ENCODE results near the gene MPZL1. TPM values are rescaled to one million over a fixed set of nuclear protein-coding genes. Genes with fewer than 3 reads are reported as not detected.

MPZL1 gene
- total and polyA plus RNA-seq, 4 experiments from 2014 or later, result 5.4 to 15.8 (median 7.9) TPM

DNA sequence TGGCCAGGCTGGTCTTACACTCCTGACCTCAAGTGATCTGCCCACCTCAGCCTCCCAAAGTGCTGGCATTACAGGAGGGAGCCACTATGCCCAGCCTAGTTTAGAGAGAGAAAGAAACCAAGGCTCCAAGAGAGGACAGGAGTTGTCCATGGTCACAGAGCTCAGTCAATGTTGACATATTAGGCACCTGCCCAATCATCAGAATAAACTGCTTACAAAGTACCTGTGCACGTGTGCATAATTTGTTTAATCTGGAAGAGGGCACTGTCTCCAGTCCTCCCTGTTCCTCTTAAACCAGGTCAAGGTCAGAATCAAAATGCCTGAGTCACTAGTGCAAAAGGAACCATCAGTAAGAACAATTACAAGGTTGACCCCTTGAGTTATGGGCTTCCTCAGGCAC, 20.3 kb upstream of the MPZL1 start:
- H3K9me3 ChIP-seq (ENCODE audit: control insufficient read depth in 1 of 2, low read length in 2 of 2), result no peaks in the 10 kb centered on the region
- intact Hi-C loops (cut with micrococcal nuclease), result no loop called here
- no peak for DNase-seq
- Mint-ChIP-seq H3K27ac (peak overlapping the region in 5 of 7 donors; percentile 17 to 66 (median 42)), H3K4me3 (no peak overlapping the region), H3K4me1 (peaks cover 2 to 19% (median 10%) of the 10 kb centered on the region in 4 donors), H3K36me3 (peaks cover 71 to 85% of the 10 kb centered on the region in 2 donors), H3K27me3 (no peaks in the 10 kb centered on the region), H3K9me3 (peaks cover 0 to 1% (median 0%) of the 10 kb centered on the region in 8 donors)
- no peak overlapping the region for H3K27ac ChIP-seq (ENCODE audit: low read depth, low read length)
- H3K4me1 ChIP-seq (ENCODE audit: insufficient read depth, low read length), result no peaks in the 10 kb centered on the region
- H3K27me3 ChIP-seq (ENCODE audit: insufficient read depth, low read length), result no peaks in the 10 kb centered on the region
- H3K4me3 ChIP-seq (ENCODE audit: low read length in 2 of 2), result no peak overlapping the region
- ChIA-PET POLR2A (ENCODE audit: partially characterized antibody) (interaction anchor here (0.9 kb wide), 1 partner anchor 70 kb away, joined by 3 read pairs; no protein-coding TSS in a partner anchor), CTCF (ENCODE audit: partially characterized antibody) (interaction anchor here (0.9 kb wide), 1 partner anchor 14 kb away, joined by 5 read pairs; no protein-coding TSS in a partner anchor)
- peaks cover 83% of the 10 kb centered on the region for H3K36me3 ChIP-seq (ENCODE audit: insufficient read depth, low read length)

DNA sequence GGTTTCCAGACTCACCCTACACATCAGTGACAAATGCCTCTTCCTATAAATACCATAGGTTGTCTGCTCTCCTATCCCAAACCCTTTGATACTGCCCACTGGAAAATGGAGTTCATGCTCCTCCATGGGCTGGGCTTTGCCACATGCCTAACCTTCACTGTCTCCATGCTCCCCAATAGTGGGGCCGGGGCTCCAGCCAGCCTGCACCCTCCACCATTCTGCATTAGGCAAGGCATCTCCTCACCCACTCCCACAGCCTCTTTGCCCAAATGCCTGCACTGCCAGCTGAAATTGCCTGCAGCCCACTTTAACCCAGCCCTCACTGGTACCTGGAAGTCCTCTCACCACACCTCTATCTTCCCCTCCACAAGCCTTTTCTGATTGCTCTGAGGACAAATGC, 18.2 kb upstream of the MPZL1 start:
- H3K27me3 Mint-ChIP-seq, result no peaks in the 10 kb centered on the region
- peaks cover 53 to 72% of the 10 kb centered on the region in 2 donors for H3K36me3 Mint-ChIP-seq
- Histone ChIP-seq H3K36me3 (ENCODE audit: insufficient read depth, low read length) (peaks cover 63% of the 10 kb centered on the region), H3K4me1 (ENCODE audit: insufficient read depth, low read length) (no peaks in the 10 kb centered on the region), H3K27ac (ENCODE audit: low read depth, low read length) (no peak overlapping the region), H3K4me3 (ENCODE audit: low read length in 2 of 2) (no peak overlapping the region), H3K27me3 (ENCODE audit: insufficient read depth, low read length) (no peaks in the 10 kb centered on the region), H3K9me3 (ENCODE audit: control insufficient read depth in 1 of 2, low read length in 2 of 2) (no peaks in the 10 kb centered on the region)
- peak overlapping the region in 6 of 7 donors; percentile 17 to 89 (median 64) for H3K27ac Mint-ChIP-seq
- peaks cover 2 to 16% (median 11%) of the 10 kb centered on the region in 4 donors for H3K4me1 Mint-ChIP-seq
- intact Hi-C loops (cut with micrococcal nuclease), result no loop called here
- DNase-seq, result no peak
- CTCF ChIA-PET (ENCODE audit: partially characterized antibody), result interaction anchor here (1.1 to 2.2 kb wide), 4 partner anchors 9 to 66 kb away, joined by 4 to 7 read pairs (median 5); no protein-coding TSS in a partner anchor
- POLR2A ChIA-PET (ENCODE audit: partially characterized antibody), result no interaction called here
- H3K9me3 Mint-ChIP-seq, result no peaks in the 10 kb centered on the region
- no peak overlapping the region for H3K4me3 Mint-ChIP-seq

DNA sequence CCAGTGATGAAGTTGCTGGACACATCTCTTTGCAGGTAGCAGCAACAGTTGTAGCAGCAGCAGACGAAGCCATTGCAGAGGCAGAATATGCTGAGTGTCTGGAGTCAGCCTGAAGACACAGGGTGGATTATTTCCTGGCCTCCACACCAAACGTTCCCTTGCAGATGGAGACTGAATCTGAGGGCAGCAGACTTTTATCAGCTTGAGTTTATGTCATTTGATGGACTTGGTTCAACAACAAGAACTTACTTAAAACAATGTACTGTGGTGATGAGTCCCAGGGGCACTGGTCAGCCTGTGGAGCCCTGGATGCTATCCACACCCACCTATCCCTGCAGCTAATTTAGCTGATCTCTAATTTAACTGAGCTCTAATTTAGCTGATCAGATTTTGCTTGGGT, 17.1 kb upstream of the MPZL1 start:
- CTCF ChIA-PET (ENCODE audit: partially characterized antibody), result interaction anchor here (1.0 to 1.7 kb wide), 4 partner anchors 10 to 67 kb away, joined by 4 to 7 read pairs (median 4); no protein-coding TSS in a partner anchor
- peaks cover 54% of the 10 kb centered on the region for H3K36me3 ChIP-seq (ENCODE audit: insufficient read depth, low read length)
- Mint-ChIP-seq H3K9me3 (no peaks in the 10 kb centered on the region), H3K4me3 (no peak overlapping the region), H3K27me3 (no peaks in the 10 kb centered on the region), H3K36me3 (peaks cover 44 to 64% of the 10 kb centered on the region in 2 donors), H3K27ac (peak overlapping the region in 2 of 7 donors; percentile 0 to 19), H3K4me1 (peaks cover 7 to 16% (median 11%) of the 10 kb centered on the region in 4 donors)
- H3K27ac ChIP-seq (ENCODE audit: low read depth, low read length), result no peak overlapping the region
- H3K27me3 ChIP-seq (ENCODE audit: insufficient read depth, low read length), result no peaks in the 10 kb centered on the region
- POLR2A ChIA-PET (ENCODE audit: partially characterized antibody), result interaction anchor here (0.7 to 3.0 kb wide), 2 partner anchors 10 to 70 kb away, joined by 4 to 16 read pairs; no protein-coding TSS in a partner anchor
- H3K4me1 ChIP-seq (ENCODE audit: insufficient read depth, low read length), result no peaks in the 10 kb centered on the region
- intact Hi-C loops (cut with micrococcal nuclease), result no loop called here
- H3K9me3 ChIP-seq (ENCODE audit: control insufficient read depth in 1 of 2, low read length in 2 of 2), result no peaks in the 10 kb centered on the region
- DNase-seq, result no peak
- H3K4me3 ChIP-seq (ENCODE audit: low read length in 2 of 2), result no peak overlapping the region

- H3K36me3 ChIP-seq (ENCODE audit: insufficient read depth, low read length), result peaks cover 49% of the 10 kb centered on the region
- Mint-ChIP-seq H3K4me1 (peaks cover 7 to 13% (median 9%) of the 10 kb centered on the region in 4 donors), H3K36me3 (peaks cover 39 to 58% of the 10 kb centered on the region in 2 donors), H3K27me3 (no peaks in the 10 kb centered on the region), H3K4me3 (no peak overlapping the region), H3K27ac (peak overlapping the region in 4 of 7 donors; percentile 44 to 67 (median 48)), H3K9me3 (no peaks in the 10 kb centered on the region)
- POLR2A ChIA-PET (ENCODE audit: partially characterized antibody), result interaction anchor here (0.6 to 3.0 kb wide), 3 partner anchors 9 to 485 kb away, joined by 3 to 16 read pairs (median 5); partner anchors contain the start of gene POU2F1
- intact Hi-C loops (cut with micrococcal nuclease), result no loop called here
- CTCF ChIA-PET (ENCODE audit: partially characterized antibody), result interaction anchor here (1.0 to 1.7 kb wide), 3 partner anchors 10 to 18 kb away, joined by 4 to 7 read pairs (median 5); no protein-coding TSS in a partner anchor
- H3K4me3 ChIP-seq (ENCODE audit: low read length in 2 of 2), result no peak overlapping the region
- no peaks in the 10 kb centered on the region for H3K4me1 ChIP-seq (ENCODE audit: insufficient read depth, low read length)
- no peaks in the 10 kb centered on the region for H3K27me3 ChIP-seq (ENCODE audit: insufficient read depth, low read length)
- H3K9me3 ChIP-seq (ENCODE audit: control insufficient read depth in 1 of 2, low read length in 2 of 2), result no peaks in the 10 kb centered on the region
- DNase-seq, result no peak
- no peak overlapping the region for H3K27ac ChIP-seq (ENCODE audit: low read depth, low read length)
Observed at GRCh38 chr1:167705250-167705649, 16.5 kb upstream of the MPZL1 start.

DNA sequence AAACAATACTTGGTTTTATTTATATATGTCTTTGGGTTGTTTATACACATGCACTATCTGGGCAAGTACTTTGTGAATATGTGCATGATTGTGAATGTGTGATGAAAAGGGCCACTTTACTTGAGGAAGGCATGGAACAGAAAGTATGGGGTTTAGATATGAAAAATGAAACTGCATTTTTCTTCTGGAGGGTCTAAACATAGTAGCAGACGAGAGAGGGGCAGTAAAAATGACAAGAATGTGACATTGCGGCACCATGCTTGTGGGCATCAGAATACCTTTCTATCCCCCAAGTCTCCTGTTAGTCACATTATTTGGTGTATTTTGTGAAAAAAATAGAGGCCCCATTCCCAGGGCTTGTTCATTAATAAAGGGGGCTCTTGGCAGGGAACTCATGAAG, 15.4 kb upstream of the MPZL1 start:
- DNase-seq, result no peak
- Mint-ChIP-seq H3K27ac (peak overlapping the region in 3 of 7 donors; percentile 44 to 74 (median 48)), H3K4me1 (peaks cover 7 to 13% (median 9%) of the 10 kb centered on the region in 4 donors), H3K36me3 (peaks cover 36 to 50% of the 10 kb centered on the region in 2 donors), H3K4me3 (no peak overlapping the region), H3K9me3 (no peaks in the 10 kb centered on the region), H3K27me3 (no peaks in the 10 kb centered on the region)
- ChIA-PET CTCF (ENCODE audit: partially characterized antibody) (interaction anchor here (1.6 kb wide), 1 partner anchor 106 kb away, joined by 4 read pairs; no protein-coding TSS in a partner anchor), POLR2A (ENCODE audit: partially characterized antibody) (interaction anchor here (3.0 kb wide), 1 partner anchor 8 kb away, joined by 16 read pairs; no protein-coding TSS in a partner anchor)
- no peak overlapping the region for H3K4me3 ChIP-seq (ENCODE audit: low read length in 2 of 2)
- no peaks in the 10 kb centered on the region for H3K27me3 ChIP-seq (ENCODE audit: insufficient read depth, low read length)
- H3K9me3 ChIP-seq (ENCODE audit: control insufficient read depth in 1 of 2, low read length in 2 of 2), result no peaks in the 10 kb centered on the region
- peaks cover 43% of the 10 kb centered on the region for H3K36me3 ChIP-seq (ENCODE audit: insufficient read depth, low read length)
- no peak overlapping the region for H3K27ac ChIP-seq (ENCODE audit: low read depth, low read length)
- intact Hi-C loops (cut with micrococcal nuclease), result no loop called here
- no peaks in the 10 kb centered on the region for H3K4me1 ChIP-seq (ENCODE audit: insufficient read depth, low read length)

DNA sequence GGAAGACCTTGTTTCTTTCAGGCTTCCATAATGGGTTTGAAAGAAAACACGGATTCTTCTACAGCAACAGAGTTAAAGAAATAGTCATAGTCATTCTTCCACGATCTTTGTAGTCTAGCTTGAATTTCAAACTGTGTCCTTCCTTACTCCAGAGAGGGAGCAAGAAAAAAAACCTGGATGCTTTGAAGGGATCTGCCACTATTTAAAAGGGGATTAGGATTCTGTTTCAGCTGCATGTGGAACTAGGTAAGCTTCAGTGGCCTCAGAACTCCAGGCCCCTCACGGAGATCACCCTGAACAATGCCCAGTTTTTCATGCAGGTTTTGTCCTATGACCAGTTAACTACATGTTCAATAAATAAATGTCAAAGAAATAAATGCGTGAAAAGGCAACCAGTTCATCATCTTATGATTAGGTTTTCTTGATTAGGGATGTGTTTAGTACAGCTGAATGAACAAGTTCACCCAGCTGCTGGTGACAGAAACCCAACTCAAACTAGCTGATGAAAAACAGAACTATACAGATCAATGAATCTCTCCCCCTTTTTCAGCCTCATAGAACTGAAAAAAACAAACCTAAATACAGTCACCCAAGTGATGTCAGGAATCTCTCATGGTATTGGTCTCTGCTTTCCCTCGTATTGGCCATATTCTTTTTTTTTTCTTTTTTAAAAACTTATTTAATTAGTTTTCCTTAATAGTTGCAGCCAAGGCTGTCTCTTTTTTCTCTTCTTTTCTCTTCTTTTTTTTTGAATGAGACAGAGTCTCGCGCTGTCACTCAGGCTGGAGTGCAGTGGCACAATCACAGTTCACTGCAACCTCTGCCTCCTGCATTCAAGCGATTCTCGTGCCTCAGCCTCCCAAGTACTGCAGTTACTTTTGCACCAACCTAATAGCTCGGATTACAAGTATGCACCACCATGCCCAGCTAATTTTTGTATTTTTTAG, 14.6 kb upstream of the MPZL1 start:
- Histone ChIP-seq H3K9me3 (ENCODE audit: control insufficient read depth in 1 of 2, low read length in 2 of 2) (no peaks in the 10 kb centered on the region), H3K4me1 (ENCODE audit: insufficient read depth, low read length) (no peaks in the 10 kb centered on the region), H3K27me3 (ENCODE audit: insufficient read depth, low read length) (no peaks in the 10 kb centered on the region), H3K4me3 (ENCODE audit: low read length in 2 of 2) (no peak overlapping the region), H3K27ac (ENCODE audit: low read depth, low read length) (no peak overlapping the region), H3K36me3 (ENCODE audit: insufficient read depth, low read length) (peaks cover 34% of the 10 kb centered on the region)
- intact Hi-C loops (cut with micrococcal nuclease), result no loop called here
- POLR2A ChIA-PET (ENCODE audit: partially characterized antibody), result interaction anchor here (0.9 to 3.0 kb wide), 2 partner anchors 7 to 9 kb away, joined by 3 to 16 read pairs; no protein-coding TSS in a partner anchor
- H3K4me3 Mint-ChIP-seq, result no peak overlapping the region
- H3K36me3 Mint-ChIP-seq, result peaks cover 31 to 42% of the 10 kb centered on the region in 2 donors
- H3K27ac Mint-ChIP-seq, result peak overlapping the region; percentile 10 to 79 (median 32)
- CTCF ChIA-PET (ENCODE audit: partially characterized antibody), result interaction anchor here (1.6 to 1.7 kb wide), 2 partner anchors 20 to 106 kb away, joined by 4 read pairs; no protein-coding TSS in a partner anchor
- peaks cover 8 to 13% (median 11%) of the 10 kb centered on the region in 4 donors for H3K4me1 Mint-ChIP-seq
- H3K27me3 Mint-ChIP-seq, result no peaks in the 10 kb centered on the region
- no peak for DNase-seq
- peaks cover 0 to 2% (median 0%) of the 10 kb centered on the region in 8 donors for H3K9me3 Mint-ChIP-seq
